Epidermal melanocyte (primary cell): Measurements from ENCODE around the gene MT4.

ENCODE experiments used
- DNase-seq: peaks from one replicate; pipeline ENCODE4 v3.0.0; 2011; ENCODE audit warnings: low spot score; ENCODE audit not compliant: insufficient read length

Gene MT4

GRCh38 chr16:56564793-56565477 is at the start of gene MT4:
TSS of gene MT4 (plus strand) at chr16:56565073. CDS start at chr16:56565129, 56 bp downstream.
- DNase-seq, result no peak

GRCh38 chr16:56515665-56516064 is 49.2 kb upstream of the MT4 start:
- DNase-seq, result no peak

GRCh38 chr16:56517206-56517605 is 47.7 kb upstream of the MT4 start:
- no peak for DNase-seq

- DNase-seq, result no peak
These were observed 46.4 kb upstream of the MT4 start for GRCh38 chr16:56518425-56518824.

GRCh38 chr16:56519459-56520250 is 45.2 kb upstream of the MT4 start, which contains the start of gene BBS2:
TSS of gene BBS2 (minus strand) at chr16:56520024. CDS start at chr16:56519862, 162 bp downstream.
- DNase-seq, result peak; percentile 89

- no peak for DNase-seq
These were observed 44.7 kb upstream of the MT4 start for GRCh38 chr16:56520251-56520577.

GRCh38 chr16:56525236-56525635 is 39.6 kb upstream of the MT4 start:
- DNase-seq, result no peak

- DNase-seq, result no peak
These were observed 34.0 kb upstream of the MT4 start for GRCh38 chr16:56530872-56531271.

- no peak for DNase-seq
These were observed 32.2 kb upstream of the MT4 start for GRCh38 chr16:56532714-56533113.

- DNase-seq, result no peak
These were observed 30.0 kb upstream of the MT4 start for GRCh38 chr16:56534847-56535383.

- no peak for DNase-seq
These were observed 26.5 kb upstream of the MT4 start for GRCh38 chr16:56538331-56538730.

GRCh38 chr16:56539656-56540055 is 25.2 kb upstream of the MT4 start:
- no peak for DNase-seq

- no peak for DNase-seq
These were observed 22.8 kb upstream of the MT4 start for GRCh38 chr16:56542039-56542438.

GRCh38 chr16:56547120-56547948 is 17.5 kb upstream of the MT4 start:
- peak; percentile 40 for DNase-seq

- DNase-seq, result no peak
These were observed 16.8 kb upstream of the MT4 start for GRCh38 chr16:56547949-56548567.

GRCh38 chr16:56549161-56549560 is 15.7 kb upstream of the MT4 start:
- no peak for DNase-seq

GRCh38 chr16:56549744-56550385 is 15.0 kb upstream of the MT4 start:
- DNase-seq, result no peak

GRCh38 chr16:56551796-56552738 is 12.8 kb upstream of the MT4 start:
- no peak for DNase-seq

GRCh38 chr16:56554441-56554840 is 10.4 kb upstream of the MT4 start:
- DNase-seq, result no peak
